H9 (cell line): Measurements from ENCODE around the gene CCDC141. TPM values are rescaled to one million over a fixed set of nuclear protein-coding genes. Genes with fewer than 3 reads are reported as not detected.

Experiments used
- DNase-seq: peaks from one replicate; pipeline ENCODE4 v3.0.0-alpha.2; 2017
- H2AFZ ChIP-seq: one replicate; pipeline ENCODE4 v1.6.1; 2013; ENCODE audit warnings: mild to moderate bottlenecking, low read length, control low read depth, moderate library complexity
- H2AK5ac ChIP-seq: 2 replicates; pipeline ENCODE4 v1.6.1; 2013; ENCODE audit warnings: low read length, control low read depth, mixed read lengths; ENCODE audit not compliant: insufficient read length
- H2BK120ac ChIP-seq: one replicate; pipeline ENCODE4 v1.6.1; 2013; ENCODE audit warnings: low read depth, mild to moderate bottlenecking, low read length, control low read depth, inconsistent platforms; ENCODE audit not compliant: poor library complexity, severe bottlenecking
- H2BK12ac ChIP-seq: 2 replicates; pipeline ENCODE4 v1.6.1; 2013; ENCODE audit warnings: low read length, control low read depth, mixed read lengths, low read depth; ENCODE audit not compliant: insufficient read length
- H2BK15ac ChIP-seq: 2 replicates; pipeline ENCODE4 v1.6.1; 2013; ENCODE audit warnings: low read depth, low read length, control low read depth
- H2BK20ac ChIP-seq: one replicate; pipeline ENCODE4 v1.6.1; 2013; ENCODE audit warnings: low read depth, mild to moderate bottlenecking, low read length, control low read depth, inconsistent platforms; ENCODE audit not compliant: poor library complexity, severe bottlenecking
- H2BK5ac ChIP-seq: 2 replicates; pipeline ENCODE4 v1.6.1; 2013; ENCODE audit warnings: low read length, control low read depth, mixed read lengths; ENCODE audit not compliant: insufficient read length
- H3K14ac ChIP-seq: 2 replicates; pipeline ENCODE4 v1.6.1; 2013; ENCODE audit warnings: low read length, control low read depth; ENCODE audit not compliant: insufficient read depth
- H3K18ac ChIP-seq: 2 replicates; pipeline ENCODE4 v1.6.1; 2013; ENCODE audit warnings: low read depth, mild to moderate bottlenecking, mixed read lengths, low read length, control low read depth; ENCODE audit not compliant: insufficient read length
- H3K23ac ChIP-seq: 2 replicates; pipeline ENCODE4 v1.6.1; 2013; ENCODE audit warnings: low read length, control low read depth, mixed read lengths, low read depth; ENCODE audit not compliant: insufficient read length
- H3K23me2 ChIP-seq: 2 replicates; pipeline ENCODE4 v1.6.1; 2013; ENCODE audit warnings: low read depth, mild to moderate bottlenecking, mixed read lengths, low read length, control low read depth; ENCODE audit not compliant: insufficient read length, poor library complexity, severe bottlenecking
- H3K27ac ChIP-seq: 2 replicates; pipeline ENCODE4 v1.5.1; 2013; ENCODE audit warnings: low read length, control low read depth, mixed read lengths, low read depth; ENCODE audit not compliant: insufficient read length
- H3K27me3 ChIP-seq: 2 replicates; pipeline ENCODE4 v1.6.1; 2013; ENCODE audit warnings: low read length, control low read depth, inconsistent platforms; ENCODE audit not compliant: insufficient read depth
- H3K4ac ChIP-seq: 2 replicates; pipeline ENCODE4 v1.6.1; 2013; ENCODE audit warnings: low read depth, mild to moderate bottlenecking, control low read depth, inconsistent platforms, low read length, moderate library complexity
- H3K4me1 ChIP-seq: 2 replicates; pipeline ENCODE4 v1.6.1; 2013; ENCODE audit warnings: low read length, control low read depth, inconsistent platforms; ENCODE audit not compliant: insufficient read depth
- H3K4me2 ChIP-seq: 2 replicates; pipeline ENCODE4 v1.6.1; 2013; ENCODE audit warnings: low read length, control low read depth, mixed read lengths; ENCODE audit not compliant: insufficient read length, insufficient read depth
- H3K56ac ChIP-seq: 2 replicates; pipeline ENCODE4 v1.6.1; 2013; ENCODE audit warnings: low read depth, mild to moderate bottlenecking, mixed read lengths, low read length, control low read depth; ENCODE audit not compliant: insufficient read length
- H3K79me1 ChIP-seq: 2 replicates; pipeline ENCODE4 v1.6.1; 2013; ENCODE audit warnings: low read depth, mild to moderate bottlenecking, moderate library complexity, low read length, control low read depth, inconsistent platforms; ENCODE audit not compliant: insufficient read depth, poor library complexity, severe bottlenecking
- H3K79me2 ChIP-seq: 2 replicates; pipeline ENCODE4 v1.6.1; 2013; ENCODE audit warnings: low read length, control low read depth, inconsistent platforms; ENCODE audit not compliant: insufficient read depth
- H3K9ac ChIP-seq: 2 replicates; pipeline ENCODE4 v1.6.1; 2013; ENCODE audit warnings: low read length, control low read depth, mixed read lengths; ENCODE audit not compliant: insufficient read length; ENCODE audit errors: extremely low read depth
- H3K9me3 ChIP-seq: one replicate; pipeline ENCODE4 v1.6.1; 2013; ENCODE audit warnings: low read depth, low read length, inconsistent platforms; ENCODE audit not compliant: control insufficient read depth
- H3T11ph ChIP-seq: one replicate; pipeline ENCODE4 v1.6.1; 2013; ENCODE audit warnings: mild to moderate bottlenecking, low read length, control low read depth, inconsistent platforms
- H4K20me1 ChIP-seq: one replicate; pipeline ENCODE4 v1.6.1; 2013; ENCODE audit not compliant: control insufficient read depth, insufficient read length, insufficient read depth
- H4K5ac ChIP-seq: 2 replicates; pipeline ENCODE4 v1.6.1; 2013; ENCODE audit warnings: low read depth, mild to moderate bottlenecking, mixed read lengths, low read length, control low read depth; ENCODE audit not compliant: insufficient read length
- H4K8ac ChIP-seq: replicated peaks from 2 replicates; pipeline ENCODE4 v1.6.1; 2013; ENCODE audit warnings: low read length, control low read depth, mixed read lengths, low read depth; ENCODE audit not compliant: insufficient read length
- H4K91ac ChIP-seq: 2 replicates; pipeline ENCODE4 v1.6.1; 2013; ENCODE audit warnings: low read depth, mild to moderate bottlenecking, moderate library complexity, mixed read lengths, low read length, control low read depth; ENCODE audit not compliant: insufficient read length
- H3K27ac Mint-ChIP-seq, 3 experiments: 2 replicates in 2 of 3; 3 replicates in 1 of 3; pipeline ENCODE4 v1.8.0; 2020 to 2021; ENCODE audit warnings: mixed read lengths in 3 of 3, mild to moderate bottlenecking in 1 of 3, moderate library complexity in 1 of 3
- H3K27me3 Mint-ChIP-seq: 2 replicates; pipeline ENCODE4 v1.8.0; 2021; ENCODE audit warnings: low read depth, mild to moderate bottlenecking, moderate library complexity, mixed read lengths
- H3K36me3 Mint-ChIP-seq, 3 experiments: 2 replicates in 2 of 3; 3 replicates in 1 of 3; pipeline ENCODE4 v1.8.0; 2020 to 2021; ENCODE audit warnings: low read depth in 3 of 3, mixed read lengths in 3 of 3; ENCODE audit not compliant: insufficient read depth in 1 of 3
- H3K4me1 Mint-ChIP-seq, 2 experiments: 2 replicates each; pipeline ENCODE4 v1.8.0; 2020; ENCODE audit warnings: mixed read lengths in 2 of 2
- H3K4me3 Mint-ChIP-seq, 2 experiments: 2 replicates in 1 of 2; 3 replicates in 1 of 2; pipeline ENCODE4 v1.8.0; 2020 to 2021; ENCODE audit warnings: mild to moderate bottlenecking in 2 of 2, mixed read lengths in 2 of 2, moderate library complexity in 1 of 2
- H3K9me3 Mint-ChIP-seq, 2 experiments: 2 replicates in 1 of 2; 3 replicates in 1 of 2; pipeline ENCODE4 v1.8.0; 2020; ENCODE audit warnings: mild to moderate bottlenecking in 2 of 2, mixed read lengths in 2 of 2, moderate library complexity in 1 of 2
- CTCF ChIP-seq: fragments of 200-600 bp; sonication (generic); conservative IDR thresholded peaks from 3 replicates; pipeline ENCODE4 v1.8.0; 2021; ENCODE audit warnings: antibody characterized with exemption, mild to moderate bottlenecking
- WGBS: extraction: QIAGEN DNeasy Blood & Tissue Kit; methylation state at CpG from one replicate; pipeline ENCODE4 v1.1.7; 2013; ENCODE audit warnings: missing lambda C conversion rate, low lambda C conversion rate, mixed read lengths; ENCODE audit not compliant: insufficient read length; ENCODE audit errors: extremely low coverage; 5-methylcytosine and 5-hydroxymethylcytosine counted together
- total RNA-seq: library from RNA; stranded (reverse); gene quantifications from 2 replicates; pipeline ENCODE4 v1.2.1, GENCODE V29; 2021

CCDC141 gene
- total RNA-seq, 1 experiment from 2014 or later: 1.0 TPM

- Histone ChIP-seq H4K8ac (no peak overlapping the region), H2AFZ (no peak overlapping the region), H3K4ac (no peak overlapping the region), H4K91ac (no peak overlapping the region), H3K79me1 (no peaks in the 10 kb centered on the region), H2BK5ac (no peak overlapping the region), H3K56ac (no peak overlapping the region), H2BK12ac (no peak overlapping the region), H3K4me1 (peaks cover 8% of the 10 kb centered on the region), H3K27me3 (no peaks in the 10 kb centered on the region), H2BK120ac (no peak overlapping the region), H3K4me2 (peak overlapping the region; percentile 3), H3K79me2 (no peaks in the 10 kb centered on the region), H3K14ac (no peak overlapping the region), H3K27ac (no peak overlapping the region), H3K9me3 (no peaks in the 10 kb centered on the region), H3T11ph (no peak overlapping the region), H2BK20ac (no peak overlapping the region), H3K23me2 (no peaks in the 10 kb centered on the region), H3K9ac (no peak overlapping the region), H2AK5ac (no peak overlapping the region), H3K23ac (no peak overlapping the region), H2BK15ac (no peak overlapping the region), H3K18ac (no peak overlapping the region), H4K5ac (no peak overlapping the region), H4K20me1 (no peaks in the 10 kb centered on the region)
- no peak for DNase-seq
- H3K36me3 Mint-ChIP-seq: peaks cover 0 to 11% (median 9%) of the 10 kb centered on the region in 3 experiments; a peak in 3 of 7 replicates
- H3K27me3 Mint-ChIP-seq: no peaks in the 10 kb centered on the region
- no peak for TF ChIP-seq CTCF
- H3K27ac Mint-ChIP-seq: no peak overlapping the region; a peak in 1 of 7 replicates
- WGBS: no CpG with 5 or more reads among the region's 2 CpGs
- H3K9me3 Mint-ChIP-seq: peaks cover 2 to 11% of the 10 kb centered on the region in 2 experiments; a peak in 4 of 5 replicates
- H3K4me1 Mint-ChIP-seq: peaks cover 26 to 28% of the 10 kb centered on the region in 2 experiments
- H3K4me3 Mint-ChIP-seq: no peak overlapping the region
These were observed 203.5 kb downstream of the CCDC141 start for GRCh38 chr2:178846458-178846802.
